ENCODE measurements around the gene HPD.
"Not testable (repeated sequence)": the region's sequence is repeated elsewhere in the genome, so short reads cannot be mapped to it uniquely, and the experiment has no call there.

HPD gene

GRCh38 chr12:121797937-121798786 lies 60.5 kb downstream of the HPD start:
- DNase-seq: no peak

DNA sequence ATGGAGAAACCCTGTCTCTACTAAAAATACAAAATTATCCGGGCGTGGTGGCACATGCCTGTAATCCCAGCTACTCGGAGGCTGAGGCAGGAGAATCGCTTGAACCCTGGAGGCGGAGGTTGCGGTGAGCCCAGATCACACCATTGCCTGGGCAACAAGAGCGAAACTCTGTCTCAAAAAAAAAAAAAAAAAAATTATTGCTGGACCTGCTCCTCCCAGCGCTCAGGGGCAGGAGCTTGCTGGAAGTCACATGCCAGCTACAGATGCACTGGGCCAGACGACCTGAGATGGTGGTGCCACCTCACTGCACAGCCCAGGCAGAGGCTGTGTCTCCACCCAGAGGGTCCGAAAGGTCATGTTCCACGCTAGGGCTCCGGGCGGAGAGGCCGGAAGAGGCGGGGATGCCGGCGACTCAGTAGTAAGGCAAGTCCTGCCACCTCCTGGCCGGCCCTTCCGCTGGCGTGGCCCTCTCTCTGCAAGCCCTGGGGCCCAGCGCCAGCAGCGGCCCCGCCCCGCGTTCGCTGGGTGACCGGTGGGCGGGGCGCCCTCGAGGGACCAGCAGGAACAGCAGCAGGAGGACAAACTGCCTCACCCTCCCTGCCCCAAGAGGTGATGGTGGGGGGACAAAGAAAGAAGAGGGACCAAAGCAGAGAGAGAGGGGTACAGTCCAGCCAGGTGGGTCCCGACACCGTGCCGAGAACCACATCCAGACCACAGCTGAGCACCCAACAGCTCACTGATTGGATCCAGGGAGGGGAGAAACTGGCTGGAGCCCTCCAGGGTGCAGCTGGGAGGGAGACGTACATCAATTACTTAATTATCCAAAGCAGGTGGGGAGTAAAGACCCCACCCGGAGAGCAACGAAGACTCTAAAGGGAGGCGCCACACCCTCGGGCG lies 61.6 kb downstream of the HPD start:
- no peak for DNase-seq

DNA sequence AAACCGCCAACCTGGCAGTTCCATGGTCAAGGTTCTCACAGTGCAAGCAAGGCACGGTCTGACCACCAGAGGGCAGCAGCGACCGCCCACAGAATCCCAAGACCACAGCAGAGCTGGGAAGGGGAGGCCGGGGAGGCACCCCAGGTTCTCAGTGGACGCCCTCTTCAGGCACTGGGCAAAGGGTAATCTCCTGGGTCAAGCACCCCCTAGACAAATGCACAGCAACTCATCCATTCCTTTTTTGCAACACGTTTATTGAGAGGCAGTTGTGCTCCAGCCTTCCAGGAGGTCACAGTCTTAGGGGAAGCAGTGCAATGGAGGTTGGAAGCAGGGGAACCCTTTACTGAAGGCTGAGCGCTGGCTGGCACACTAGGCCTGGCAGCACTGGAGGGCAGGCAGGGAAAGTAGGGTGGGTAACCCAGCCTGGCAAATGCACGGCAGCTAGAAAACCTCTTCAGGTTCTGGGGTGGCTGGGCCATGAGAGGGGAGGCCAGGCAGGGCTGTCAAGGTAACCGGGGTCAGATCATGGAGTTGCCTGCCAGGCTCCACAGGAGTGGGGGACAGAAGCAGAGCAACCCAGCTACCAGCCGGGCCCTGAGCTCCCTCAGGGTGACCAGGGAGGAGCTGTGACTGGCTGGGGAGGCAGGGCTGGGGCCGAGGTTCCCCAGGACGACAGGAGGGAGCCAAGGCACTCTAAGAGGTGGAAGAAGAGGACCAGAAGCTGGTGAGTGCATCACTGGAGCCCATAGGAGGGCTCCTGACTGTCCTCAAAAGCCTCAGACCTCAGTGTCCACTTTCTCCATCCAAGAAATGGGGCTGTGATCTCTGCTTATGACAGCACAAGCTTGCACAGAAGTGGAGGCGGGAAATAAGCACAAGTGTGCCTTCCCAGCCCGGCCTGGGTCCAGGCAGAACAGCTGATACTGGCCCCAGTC lies 63.4 kb downstream of the HPD start:
- peak; percentile 88 for DNase-seq

GRCh38 chr12:121794534-121795033 lies 64.1 kb downstream of the HPD start:
- no peak for DNase-seq

GRCh38 chr12:121793838-121794533 lies 64.7 kb downstream of the HPD start:
- peak; percentile 96 for DNase-seq

DNA sequence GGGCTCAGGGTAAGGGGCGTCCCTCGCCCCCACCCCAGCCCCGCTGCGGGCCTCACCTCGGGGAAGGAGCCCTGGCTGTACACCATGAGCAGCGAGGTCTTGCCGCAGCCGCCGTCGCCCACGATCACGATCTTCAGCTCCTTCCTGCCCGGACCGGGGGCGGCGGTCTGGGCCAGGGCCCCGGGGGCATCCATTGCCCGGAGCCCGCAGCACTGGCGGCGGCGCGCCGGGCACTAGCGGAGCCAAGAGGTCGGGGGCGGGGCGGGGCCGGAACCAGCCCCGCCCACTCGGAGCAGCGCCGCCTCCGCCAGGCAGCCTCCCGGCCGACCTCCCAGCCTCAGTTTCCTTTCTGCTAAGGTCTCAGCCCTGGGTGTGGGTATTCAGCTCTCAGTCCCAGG lies 65.2 kb downstream of the HPD start, which contains the start of gene RHOF:
Gene RHOF (minus strand): TSS at position 249 of the 398 bp plus-strand sequence. CDS start 55 bp downstream, at position 194.
- DNase-seq: no peak

DNA sequence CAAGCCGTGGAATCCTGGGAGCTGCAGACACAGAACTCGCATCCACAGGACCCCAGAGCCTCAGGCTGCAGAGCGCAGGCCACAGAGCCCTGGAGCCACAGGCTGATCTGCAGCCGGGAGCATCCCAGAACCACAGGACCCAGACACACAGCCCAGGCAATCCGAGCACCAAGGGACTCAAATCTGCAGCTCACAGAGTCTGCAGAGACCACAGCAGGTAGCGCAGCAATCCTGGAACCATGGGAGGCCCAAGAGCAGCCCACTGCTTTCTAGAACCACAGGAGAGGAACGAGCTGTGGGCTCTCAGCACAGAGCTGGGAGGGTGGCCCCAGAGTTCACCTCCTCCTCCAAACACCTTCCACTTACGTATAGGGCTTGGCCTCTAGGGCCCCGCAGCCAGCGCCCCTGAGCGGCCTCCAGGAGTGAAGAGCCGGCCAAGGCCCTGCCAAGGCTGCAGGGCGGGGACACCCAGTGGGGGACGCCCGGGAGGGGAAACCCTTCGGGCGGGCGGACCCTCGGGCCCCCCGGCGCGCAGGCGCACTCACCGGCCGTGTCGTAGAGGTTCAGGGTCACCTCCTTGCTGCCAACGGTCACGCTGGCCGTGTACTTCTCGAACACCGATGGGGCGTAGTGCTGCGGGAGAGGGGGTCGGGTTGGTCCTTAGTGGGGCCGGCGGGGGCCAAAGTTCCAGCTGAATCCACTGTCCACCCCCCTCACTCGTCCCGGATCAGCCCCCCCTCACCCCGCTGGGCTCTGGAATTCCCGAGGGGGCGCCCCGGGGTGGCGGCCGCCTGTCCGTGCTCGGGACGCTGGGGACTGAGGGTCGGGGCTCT lies 65.8 kb downstream of the HPD start:
- peak; percentile 71 for DNase-seq

DNA sequence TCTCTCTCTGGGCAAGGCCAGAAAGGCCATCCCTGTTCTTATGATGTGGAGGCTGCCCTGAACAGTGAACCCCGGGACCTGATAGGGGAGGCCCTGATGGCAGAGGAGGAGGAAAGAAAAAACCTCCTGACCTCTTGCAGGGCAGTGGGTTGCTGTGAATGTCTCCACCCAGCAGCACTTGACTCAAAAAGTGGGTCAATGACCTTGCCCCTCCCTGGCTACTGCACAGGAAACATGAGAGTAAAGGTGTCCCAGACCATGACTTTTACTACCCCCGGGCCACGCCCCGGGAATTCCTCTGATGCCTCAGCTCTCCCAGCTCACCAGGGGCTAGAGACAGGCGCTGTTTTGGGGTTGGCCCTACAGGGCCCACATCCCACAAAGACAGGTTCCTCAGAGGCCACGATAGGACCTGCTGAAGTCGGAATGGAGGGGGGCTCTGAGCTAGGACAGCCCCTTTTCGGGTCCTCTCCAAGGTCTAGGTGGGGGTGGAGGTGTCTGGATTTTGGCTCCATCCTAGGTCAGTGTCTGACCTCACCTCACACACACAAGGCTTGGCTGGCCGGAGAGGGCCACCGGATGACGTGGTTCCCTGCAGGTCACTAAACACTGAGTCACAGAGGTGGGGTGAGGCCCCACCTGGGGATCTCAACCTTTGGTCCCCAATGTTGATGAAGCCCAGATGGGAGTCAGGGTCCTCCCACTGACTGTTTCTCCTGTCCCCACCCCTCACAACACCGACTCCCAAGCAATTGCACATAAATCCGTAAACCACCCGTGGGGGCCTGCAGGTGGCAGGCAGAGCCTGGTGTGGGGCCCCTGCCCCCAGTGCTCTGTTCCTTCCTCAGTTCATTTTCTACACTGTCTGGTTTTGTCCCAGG lies 66.7 kb downstream of the HPD start:
- peak; percentile 77 for DNase-seq

- not testable (repeated sequence) for DNase-seq
Measured at GRCh38 chr12:121790785-121791184, 67.9 kb downstream of the HPD start.

- DNase-seq: peak; percentile 97
Measured at GRCh38 chr12:121789800-121790728, 68.6 kb downstream of the HPD start.

Data from CD4-positive, alpha-beta T cell treated with Interleukin-17A for 1 hour (primary cell).